ENCODE results near the gene AAK1. TPM values are rescaled to one million over a fixed set of nuclear protein-coding genes. Genes with fewer than 3 reads are reported as not detected.

The AAK1 gene
- total and polyA plus RNA-seq, 2 of the 13 experiments (the other 11 are each of a cell fraction or from before 2014, with no cell fraction given), result 9.8 to 10.3 TPM

DNA sequence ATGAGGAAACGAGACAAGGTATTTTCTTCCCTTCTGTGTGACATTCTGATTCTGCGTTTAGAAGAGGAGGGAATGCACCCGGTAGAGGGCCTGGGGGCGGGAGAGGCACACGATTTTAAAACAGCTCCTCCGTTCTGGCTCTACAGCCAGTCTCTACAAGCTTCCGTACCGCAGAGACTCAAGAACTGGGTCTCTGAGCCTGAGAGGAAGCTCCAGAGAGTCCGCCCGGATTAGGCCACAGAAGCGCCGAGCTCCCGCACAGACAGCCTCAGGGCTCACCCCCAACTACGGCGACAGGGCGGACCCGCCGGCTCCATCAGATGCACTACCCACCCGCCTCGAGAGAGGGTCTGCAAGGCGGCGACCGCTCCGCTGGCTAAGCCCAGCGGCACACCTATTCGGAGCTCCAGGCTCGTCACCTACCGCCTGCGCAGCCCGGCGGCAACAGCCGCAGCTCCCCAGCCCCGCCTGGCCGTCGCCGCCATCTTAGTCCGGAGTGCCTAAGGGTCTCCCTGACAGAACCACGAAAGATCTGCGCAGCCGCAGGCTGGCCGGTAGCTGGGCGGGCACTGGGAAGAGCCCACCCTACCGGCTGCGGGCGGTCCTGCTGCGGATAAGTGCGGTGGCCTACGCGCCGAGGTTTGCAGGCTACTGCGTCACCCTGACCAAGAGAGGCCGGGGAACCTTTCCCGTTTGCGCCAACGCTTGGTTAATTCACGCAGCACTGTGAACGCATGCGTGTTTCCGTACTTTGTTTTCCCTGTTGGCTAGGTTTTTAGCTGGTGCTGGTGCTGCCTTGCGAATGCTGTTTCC, 206.4 kb downstream of the AAK1 start, which contains the start of gene NFU1 (continued):
- TF ChIP-seq, protein P1, sequence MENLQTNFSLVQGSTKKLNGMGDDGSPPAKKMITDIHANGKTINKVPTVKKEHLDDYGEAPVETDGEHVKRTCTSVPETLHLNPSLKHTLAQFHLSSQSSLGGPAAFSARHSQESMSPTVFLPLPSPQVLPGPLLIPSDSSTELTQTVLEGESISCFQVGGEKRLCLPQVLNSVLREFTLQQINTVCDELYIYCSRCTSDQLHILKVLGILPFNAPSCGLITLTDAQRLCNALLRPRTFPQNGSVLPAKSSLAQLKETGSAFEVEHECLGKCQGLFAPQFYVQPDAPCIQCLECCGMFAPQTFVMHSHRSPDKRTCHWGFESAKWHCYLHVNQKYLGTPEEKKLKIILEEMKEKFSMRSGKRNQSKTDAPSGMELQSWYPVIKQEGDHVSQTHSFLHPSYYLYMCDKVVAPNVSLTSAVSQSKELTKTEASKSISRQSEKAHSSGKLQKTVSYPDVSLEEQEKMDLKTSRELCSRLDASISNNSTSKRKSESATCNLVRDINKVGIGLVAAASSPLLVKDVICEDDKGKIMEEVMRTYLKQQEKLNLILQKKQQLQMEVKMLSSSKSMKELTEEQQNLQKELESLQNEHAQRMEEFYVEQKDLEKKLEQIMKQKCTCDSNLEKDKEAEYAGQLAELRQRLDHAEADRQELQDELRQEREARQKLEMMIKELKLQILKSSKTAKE (CRISPR knock-in tag; IDR thresholded peaks at IDR 0.05; ENCODE audit: borderline replicate concordance), result no peak
- no peak; the same call in 1 of the 2 replicates for TF ChIP-seq NCOR1 (IDR thresholded peaks at IDR 0.05; ENCODE audit: borderline replicate concordance, low read length)
- TF ChIP-seq ARHGAP35 (CRISPR knock-in tag; IDR thresholded peaks at IDR 0.05; ENCODE audit: borderline replicate concordance), result peak; percentile 72
- TF ChIP-seq HOXA9 (CRISPR knock-in tag; IDR thresholded peaks at IDR 0.05; ENCODE audit: borderline replicate concordance), result no peak
- TF ChIP-seq, protein P2, sequence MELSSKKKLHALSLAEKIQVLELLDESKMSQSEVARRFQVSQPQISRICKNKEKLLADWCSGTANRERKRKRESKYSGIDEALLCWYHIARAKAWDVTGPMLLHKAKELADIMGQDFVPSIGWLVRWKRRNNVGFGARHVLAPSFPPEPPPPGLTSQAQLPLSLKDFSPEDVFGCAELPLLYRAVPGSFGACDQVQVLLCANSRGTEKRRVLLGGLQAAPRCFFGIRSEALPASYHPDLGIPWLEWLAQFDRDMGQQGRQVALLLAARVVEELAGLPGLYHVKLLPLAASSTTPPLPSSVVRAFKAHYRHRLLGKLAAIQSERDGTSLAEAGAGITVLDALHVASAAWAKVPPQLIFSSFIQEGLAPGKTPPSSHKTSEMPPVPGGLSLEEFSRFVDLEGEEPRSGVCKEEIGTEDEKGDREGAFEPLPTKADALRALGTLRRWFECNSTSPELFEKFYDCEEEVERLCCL (CRISPR knock-in tag; IDR thresholded peaks at IDR 0.05; ENCODE audit: borderline replicate concordance), result peak; percentile 83; the same call in 1 of the 2 replicates
- TF ChIP-seq, protein P3, sequence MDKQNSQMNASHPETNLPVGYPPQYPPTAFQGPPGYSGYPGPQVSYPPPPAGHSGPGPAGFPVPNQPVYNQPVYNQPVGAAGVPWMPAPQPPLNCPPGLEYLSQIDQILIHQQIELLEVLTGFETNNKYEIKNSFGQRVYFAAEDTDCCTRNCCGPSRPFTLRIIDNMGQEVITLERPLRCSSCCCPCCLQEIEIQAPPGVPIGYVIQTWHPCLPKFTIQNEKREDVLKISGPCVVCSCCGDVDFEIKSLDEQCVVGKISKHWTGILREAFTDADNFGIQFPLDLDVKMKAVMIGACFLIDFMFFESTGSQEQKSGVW (CRISPR knock-in tag; IDR thresholded peaks at IDR 0.05; ENCODE audit: borderline replicate concordance), result no peak
- peak; percentile 94 for TF ChIP-seq POGZ (CRISPR knock-in tag; IDR thresholded peaks at IDR 0.05)
- TF ChIP-seq, protein P4, sequence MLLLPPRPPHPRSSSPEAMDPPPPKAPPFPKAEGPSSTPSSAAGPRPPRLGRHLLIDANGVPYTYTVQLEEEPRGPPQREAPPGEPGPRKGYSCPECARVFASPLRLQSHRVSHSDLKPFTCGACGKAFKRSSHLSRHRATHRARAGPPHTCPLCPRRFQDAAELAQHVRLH (CRISPR knock-in tag; IDR thresholded peaks at IDR 0.05; ENCODE audit: borderline replicate concordance, low read depth), result peak; percentile 85
- peak; percentile 91; the same call in 1 of the 2 replicates for TF ChIP-seq FLYWCH1 (CRISPR knock-in tag; IDR thresholded peaks at IDR 0.05)
- TF ChIP-seq, protein P5, sequence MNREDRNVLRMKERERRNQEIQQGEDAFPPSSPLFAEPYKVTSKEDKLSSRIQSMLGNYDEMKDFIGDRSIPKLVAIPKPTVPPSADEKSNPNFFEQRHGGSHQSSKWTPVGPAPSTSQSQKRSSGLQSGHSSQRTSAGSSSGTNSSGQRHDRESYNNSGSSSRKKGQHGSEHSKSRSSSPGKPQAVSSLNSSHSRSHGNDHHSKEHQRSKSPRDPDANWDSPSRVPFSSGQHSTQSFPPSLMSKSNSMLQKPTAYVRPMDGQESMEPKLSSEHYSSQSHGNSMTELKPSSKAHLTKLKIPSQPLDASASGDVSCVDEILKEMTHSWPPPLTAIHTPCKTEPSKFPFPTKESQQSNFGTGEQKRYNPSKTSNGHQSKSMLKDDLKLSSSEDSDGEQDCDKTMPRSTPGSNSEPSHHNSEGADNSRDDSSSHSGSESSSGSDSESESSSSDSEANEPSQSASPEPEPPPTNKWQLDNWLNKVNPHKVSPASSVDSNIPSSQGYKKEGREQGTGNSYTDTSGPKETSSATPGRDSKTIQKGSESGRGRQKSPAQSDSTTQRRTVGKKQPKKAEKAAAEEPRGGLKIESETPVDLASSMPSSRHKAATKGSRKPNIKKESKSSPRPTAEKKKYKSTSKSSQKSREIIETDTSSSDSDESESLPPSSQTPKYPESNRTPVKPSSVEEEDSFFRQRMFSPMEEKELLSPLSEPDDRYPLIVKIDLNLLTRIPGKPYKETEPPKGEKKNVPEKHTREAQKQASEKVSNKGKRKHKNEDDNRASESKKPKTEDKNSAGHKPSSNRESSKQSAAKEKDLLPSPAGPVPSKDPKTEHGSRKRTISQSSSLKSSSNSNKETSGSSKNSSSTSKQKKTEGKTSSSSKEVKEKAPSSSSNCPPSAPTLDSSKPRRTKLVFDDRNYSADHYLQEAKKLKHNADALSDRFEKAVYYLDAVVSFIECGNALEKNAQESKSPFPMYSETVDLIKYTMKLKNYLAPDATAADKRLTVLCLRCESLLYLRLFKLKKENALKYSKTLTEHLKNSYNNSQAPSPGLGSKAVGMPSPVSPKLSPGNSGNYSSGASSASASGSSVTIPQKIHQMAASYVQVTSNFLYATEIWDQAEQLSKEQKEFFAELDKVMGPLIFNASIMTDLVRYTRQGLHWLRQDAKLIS (CRISPR knock-in tag; IDR thresholded peaks at IDR 0.05), result no peak; the same call in 1 of the 2 replicates
- TF ChIP-seq, protein P6, sequence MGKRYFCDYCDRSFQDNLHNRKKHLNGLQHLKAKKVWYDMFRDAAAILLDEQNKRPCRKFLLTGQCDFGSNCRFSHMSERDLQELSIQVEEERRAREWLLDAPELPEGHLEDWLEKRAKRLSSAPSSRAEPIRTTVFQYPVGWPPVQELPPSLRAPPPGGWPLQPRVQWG (CRISPR knock-in tag; IDR thresholded peaks at IDR 0.05; ENCODE audit: borderline replicate concordance, low read depth), result no peak
- TF ChIP-seq NFIC (IDR thresholded peaks at IDR 0.05; ENCODE audit: low read length), result no peak
- peak; percentile 54; the same call in 1 of the 2 replicates for TF ChIP-seq ZNF446 (CRISPR knock-in tag; IDR thresholded peaks at IDR 0.05)
- TF ChIP-seq KLF13 (CRISPR knock-in tag; IDR thresholded peaks at IDR 0.05), result peak; percentile 81
- TF ChIP-seq, protein P7, sequence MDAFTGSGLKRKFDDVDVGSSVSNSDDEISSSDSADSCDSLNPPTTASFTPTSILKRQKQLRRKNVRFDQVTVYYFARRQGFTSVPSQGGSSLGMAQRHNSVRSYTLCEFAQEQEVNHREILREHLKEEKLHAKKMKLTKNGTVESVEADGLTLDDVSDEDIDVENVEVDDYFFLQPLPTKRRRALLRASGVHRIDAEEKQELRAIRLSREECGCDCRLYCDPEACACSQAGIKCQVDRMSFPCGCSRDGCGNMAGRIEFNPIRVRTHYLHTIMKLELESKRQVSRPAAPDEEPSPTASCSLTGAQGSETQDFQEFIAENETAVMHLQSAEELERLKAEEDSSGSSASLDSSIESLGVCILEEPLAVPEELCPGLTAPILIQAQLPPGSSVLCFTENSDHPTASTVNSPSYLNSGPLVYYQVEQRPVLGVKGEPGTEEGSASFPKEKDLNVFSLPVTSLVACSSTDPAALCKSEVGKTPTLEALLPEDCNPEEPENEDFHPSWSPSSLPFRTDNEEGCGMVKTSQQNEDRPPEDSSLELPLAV (CRISPR knock-in tag; conservative IDR thresholded peaks at IDR 0.05; ENCODE audit: low read depth), result no peak
